GM23338 (cell line): ENCODE results near the gene IQSEC2. TPM values are rescaled to one million over a fixed set of nuclear protein-coding genes. Genes with fewer than 3 reads are reported as not detected.

Experiments used
- ATAC-seq: fragments of 200-7000 bp; cut with Tn5 transposase; 3 replicates; pipeline ENCODE4 v1.9.1; 2020
- DNase-seq: peaks from one replicate; pipeline ENCODE4 v3.0.0-alpha.2; 2015; ENCODE audit warnings: low spot score
- H2AFZ ChIP-seq: fragments of 200-600 bp; sonication (generic); 2 replicates; pipeline ENCODE4 v1.8.0; 2016; ENCODE audit warnings: antibody characterized with exemption, mild to moderate bottlenecking, moderate library complexity
- H3F3A ChIP-seq: fragments of 200-600 bp; sonication (generic); replicated peaks from 2 replicates; pipeline ENCODE4 v1.8.0; 2017; ENCODE audit warnings: antibody characterized with exemption, mixed run types, low read depth
- H3K27ac ChIP-seq: fragments of 200-600 bp; sonication (generic); 2 replicates; pipeline ENCODE4 v1.6.1; 2016; ENCODE audit warnings: low read depth
- H3K27me3 ChIP-seq: fragments of 200-600 bp; sonication (generic); 2 replicates; pipeline ENCODE4 v1.8.0; 2016; ENCODE audit warnings: mild to moderate bottlenecking, mixed run types, moderate library complexity; ENCODE audit not compliant: insufficient read depth
- H3K36me3 ChIP-seq: fragments of 200-600 bp; sonication (generic); 2 replicates; pipeline ENCODE4 v1.8.0; 2016; ENCODE audit warnings: mild to moderate bottlenecking; ENCODE audit not compliant: insufficient read depth
- H3K4me1 ChIP-seq: fragments of 200-600 bp; sonication (generic); 2 replicates; pipeline ENCODE4 v1.8.0; 2016; ENCODE audit warnings: mild to moderate bottlenecking, moderate library complexity; ENCODE audit not compliant: insufficient read depth
- H3K4me2 ChIP-seq: fragments of 200-600 bp; sonication (generic); 2 replicates; pipeline ENCODE4 v1.7.1; 2017; ENCODE audit warnings: mixed run types
- H3K4me3 ChIP-seq: fragments of 200-600 bp; sonication (generic); 2 replicates; pipeline ENCODE4 v1.6.1; 2016; ENCODE audit warnings: mixed run types
- H3K79me2 ChIP-seq: fragments of 200-600 bp; sonication (generic); replicated peaks from 2 replicates; pipeline ENCODE4 v1.8.0; 2017; ENCODE audit warnings: mild to moderate bottlenecking; ENCODE audit not compliant: insufficient read depth
- H3K9me2 ChIP-seq: fragments of 200-600 bp; sonication (generic); 2 replicates; pipeline ENCODE4 v1.8.0; 2017; ENCODE audit not compliant: insufficient read depth
- H4K20me1 ChIP-seq: fragments of 200-600 bp; sonication (generic); replicated peaks from 2 replicates; pipeline ENCODE4 v1.8.0; 2017; ENCODE audit warnings: mild to moderate bottlenecking; ENCODE audit not compliant: insufficient read depth
- H3K27ac Mint-ChIP-seq: 2 replicates; pipeline ENCODE4 v1.8.0; 2020; ENCODE audit warnings: inconsistent platforms, mild to moderate bottlenecking, moderate library complexity, mixed read lengths
- H3K27me3 Mint-ChIP-seq: 3 replicates; pipeline ENCODE4 v1.8.0; 2022; ENCODE audit warnings: low read depth, mild to moderate bottlenecking, moderate library complexity, mixed read lengths, inconsistent platforms; ENCODE audit not compliant: insufficient read depth, poor library complexity
- H3K36me3 Mint-ChIP-seq: 3 replicates; pipeline ENCODE4 v1.8.0; 2021; ENCODE audit warnings: low read depth, mild to moderate bottlenecking, inconsistent platforms, moderate library complexity, mixed read lengths
- H3K4me1 Mint-ChIP-seq: 3 replicates; pipeline ENCODE4 v1.8.0; 2020; ENCODE audit warnings: mild to moderate bottlenecking, inconsistent platforms, mixed read lengths
- H3K4me3 Mint-ChIP-seq: 3 replicates; pipeline ENCODE4 v1.8.0; 2021; ENCODE audit warnings: moderate library complexity, mild to moderate bottlenecking, inconsistent platforms, mixed read lengths
- H3K9me3 Mint-ChIP-seq: 3 replicates; pipeline ENCODE4 v1.8.0; 2020; ENCODE audit warnings: moderate library complexity, mild to moderate bottlenecking, inconsistent platforms, mixed read lengths
- CREB1 ChIP-seq: fragments of 250-450 bp; sonication (Bioruptor Pico); IDR thresholded peaks from 2 replicates; pipeline ENCODE4 v1.5.0; 2020; ENCODE audit warnings: low read depth, mild to moderate bottlenecking, moderate library complexity
- ETS1 ChIP-seq: IDR thresholded peaks from 2 replicates; pipeline ENCODE4 v1.6.1; 2016; ENCODE audit warnings: antibody characterized with exemption
- EZH2 ChIP-seq: fragments of 200-600 bp; sonication (generic); IDR thresholded peaks from one replicate; pipeline ENCODE4 v1.8.0; 2017; ENCODE audit warnings: antibody characterized with exemption, mild to moderate bottlenecking, low read depth; ENCODE audit not compliant: unreplicated experiment
- EZH2phosphoT487 ChIP-seq: fragments of 200-600 bp; sonication (generic); IDR thresholded peaks from one replicate; pipeline ENCODE4 v1.8.1; 2018; ENCODE audit warnings: antibody characterized with exemption; ENCODE audit not compliant: unreplicated experiment
- JUNB ChIP-seq: IDR thresholded peaks from one replicate; pipeline ENCODE4 v1.6.1; 2016; ENCODE audit warnings: antibody characterized with exemption; ENCODE audit not compliant: unreplicated experiment
- NANOG ChIP-seq: IDR thresholded peaks from 2 replicates; pipeline ENCODE4 v1.6.1; 2016; ENCODE audit warnings: antibody characterized with exemption, borderline replicate concordance
- REST ChIP-seq: IDR thresholded peaks from one replicate; pipeline ENCODE4 v1.6.1; 2018; ENCODE audit warnings: antibody characterized with exemption; ENCODE audit not compliant: unreplicated experiment
- STAT1 ChIP-seq: IDR thresholded peaks from one replicate; pipeline ENCODE4 v1.6.1; 2016; ENCODE audit warnings: antibody characterized with exemption; ENCODE audit not compliant: unreplicated experiment
- ZNF114 ChIP-seq: fragments of 250-450 bp; sonication (Bioruptor Pico); IDR thresholded peaks from 2 replicates; pipeline ENCODE4 v1.5.0; 2020; ENCODE audit warnings: mild to moderate bottlenecking, moderate library complexity
- ZNF331 ChIP-seq: fragments of 250-450 bp; sonication (Bioruptor Pico); IDR thresholded peaks from 2 replicates; pipeline ENCODE4 v1.5.0; 2020; ENCODE audit warnings: low read depth, mild to moderate bottlenecking, moderate library complexity
- long read RNA-seq: library from polyadenylated mRNA; unstranded; transcript quantifications from one replicate; pipeline ENCODE4 v2.0.0, GENCODE V29; 2020; ENCODE audit not compliant: unreplicated experiment
- polyA plus RNA-seq: library from polyadenylated mRNA; unstranded; fragments of >200 nt; fragmentation: Nextera tagmentation; extraction: Ambion mirVana; gene quantifications from 2 replicates; pipeline ENCODE4 v1.2.1, GENCODE V29; 2016
- total RNA-seq: library from RNA; depleted of rRNA; stranded (reverse); fragments of >200 nt; shearing (Covaris generic); gene quantifications from 2 replicates; pipeline ENCODE4 v1.2.3, GENCODE V29; 2014; rRNA removed
- TF ChIP-seq, protein P1 (sequence below), 2 experiments: fragments of 200-600 bp in 1 of 2; sonication (generic) in 1 of 2; conservative IDR thresholded peaks; 2 replicates each; pipeline versions ENCODE4 v1.5.1 to v1.6.1; 2016 to 2017; ENCODE audit warnings: antibody characterized with exemption in 2 of 2, low read depth in 2 of 2, mild to moderate bottlenecking in 2 of 2, moderate library complexity in 1 of 2
- TF ChIP-seq, protein P2 (sequence below): fragments of 250-450 bp; sonication (Bioruptor Pico); IDR thresholded peaks from 2 replicates; pipeline ENCODE4 v1.5.0; 2020; ENCODE audit warnings: mild to moderate bottlenecking, moderate library complexity

The IQSEC2 gene
- total RNA-seq (81.6 and 92.2 TPM in 2 replicates), polyA plus RNA-seq (10.7 and 12.3 TPM in 2 replicates)
- long read RNA-seq, partial matches to known transcripts: 0 of 3 reads
- long read RNA-seq, other reads (novel, unspliced or antisense): 3 of 3 reads

DNA sequence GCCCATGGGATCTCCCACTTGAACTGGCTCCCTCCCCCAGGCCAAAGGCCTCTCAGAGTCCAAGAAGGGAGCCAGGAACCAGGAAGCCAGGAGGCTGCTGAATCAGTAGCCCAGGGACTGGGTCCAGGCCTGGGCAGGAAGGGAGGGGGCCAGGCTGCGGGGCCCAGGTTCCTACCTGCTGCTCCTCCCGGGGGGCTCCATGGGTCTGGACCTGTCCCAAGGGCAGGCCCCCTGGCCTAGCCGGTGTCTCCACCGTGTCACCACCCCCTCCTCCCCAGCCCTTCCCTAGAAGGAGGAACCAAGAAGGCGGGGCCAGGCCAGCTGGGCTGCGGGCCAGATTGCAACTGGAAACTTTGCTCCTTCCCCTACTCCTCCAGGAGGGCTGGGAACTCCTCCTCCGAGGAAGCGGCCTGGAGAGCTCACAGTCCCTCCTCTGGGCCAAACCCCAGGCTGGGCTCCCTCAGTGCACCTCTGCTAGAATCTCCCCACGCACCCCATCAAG, at the start of gene IQSEC2:
IQSEC2 (minus strand) TSS at position 264 of the 502 bp plus-strand sequence.
- H4K20me1 ChIP-seq: no peaks in the 10 kb centered on the region
- Mint-ChIP-seq H3K27ac (no peak within 1 kb of the TSS), H3K4me3 (no peak within 1 kb of the TSS; the same call in 2 of the 3 replicates), H3K36me3 (no peaks in the 10 kb centered on the region; the same call in 2 of the 3 replicates), H3K27me3 (peaks cover 1% of the 10 kb centered on the region), H3K9me3 (no peaks in the 10 kb centered on the region), H3K4me1 (peaks cover 29% of the 10 kb centered on the region)
- no peak within 1 kb of the TSS for H3K27ac ChIP-seq
- no peak for TF ChIP-seq STAT1
- TF ChIP-seq, protein P1, sequence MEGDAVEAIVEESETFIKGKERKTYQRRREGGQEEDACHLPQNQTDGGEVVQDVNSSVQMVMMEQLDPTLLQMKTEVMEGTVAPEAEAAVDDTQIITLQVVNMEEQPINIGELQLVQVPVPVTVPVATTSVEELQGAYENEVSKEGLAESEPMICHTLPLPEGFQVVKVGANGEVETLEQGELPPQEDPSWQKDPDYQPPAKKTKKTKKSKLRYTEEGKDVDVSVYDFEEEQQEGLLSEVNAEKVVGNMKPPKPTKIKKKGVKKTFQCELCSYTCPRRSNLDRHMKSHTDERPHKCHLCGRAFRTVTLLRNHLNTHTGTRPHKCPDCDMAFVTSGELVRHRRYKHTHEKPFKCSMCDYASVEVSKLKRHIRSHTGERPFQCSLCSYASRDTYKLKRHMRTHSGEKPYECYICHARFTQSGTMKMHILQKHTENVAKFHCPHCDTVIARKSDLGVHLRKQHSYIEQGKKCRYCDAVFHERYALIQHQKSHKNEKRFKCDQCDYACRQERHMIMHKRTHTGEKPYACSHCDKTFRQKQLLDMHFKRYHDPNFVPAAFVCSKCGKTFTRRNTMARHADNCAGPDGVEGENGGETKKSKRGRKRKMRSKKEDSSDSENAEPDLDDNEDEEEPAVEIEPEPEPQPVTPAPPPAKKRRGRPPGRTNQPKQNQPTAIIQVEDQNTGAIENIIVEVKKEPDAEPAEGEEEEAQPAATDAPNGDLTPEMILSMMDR (conservative IDR thresholded peaks at IDR 0.05; ENCODE audit: low read depth in 2 of 2): no peak
- TF ChIP-seq REST: no peak
- TF ChIP-seq, protein P2, sequence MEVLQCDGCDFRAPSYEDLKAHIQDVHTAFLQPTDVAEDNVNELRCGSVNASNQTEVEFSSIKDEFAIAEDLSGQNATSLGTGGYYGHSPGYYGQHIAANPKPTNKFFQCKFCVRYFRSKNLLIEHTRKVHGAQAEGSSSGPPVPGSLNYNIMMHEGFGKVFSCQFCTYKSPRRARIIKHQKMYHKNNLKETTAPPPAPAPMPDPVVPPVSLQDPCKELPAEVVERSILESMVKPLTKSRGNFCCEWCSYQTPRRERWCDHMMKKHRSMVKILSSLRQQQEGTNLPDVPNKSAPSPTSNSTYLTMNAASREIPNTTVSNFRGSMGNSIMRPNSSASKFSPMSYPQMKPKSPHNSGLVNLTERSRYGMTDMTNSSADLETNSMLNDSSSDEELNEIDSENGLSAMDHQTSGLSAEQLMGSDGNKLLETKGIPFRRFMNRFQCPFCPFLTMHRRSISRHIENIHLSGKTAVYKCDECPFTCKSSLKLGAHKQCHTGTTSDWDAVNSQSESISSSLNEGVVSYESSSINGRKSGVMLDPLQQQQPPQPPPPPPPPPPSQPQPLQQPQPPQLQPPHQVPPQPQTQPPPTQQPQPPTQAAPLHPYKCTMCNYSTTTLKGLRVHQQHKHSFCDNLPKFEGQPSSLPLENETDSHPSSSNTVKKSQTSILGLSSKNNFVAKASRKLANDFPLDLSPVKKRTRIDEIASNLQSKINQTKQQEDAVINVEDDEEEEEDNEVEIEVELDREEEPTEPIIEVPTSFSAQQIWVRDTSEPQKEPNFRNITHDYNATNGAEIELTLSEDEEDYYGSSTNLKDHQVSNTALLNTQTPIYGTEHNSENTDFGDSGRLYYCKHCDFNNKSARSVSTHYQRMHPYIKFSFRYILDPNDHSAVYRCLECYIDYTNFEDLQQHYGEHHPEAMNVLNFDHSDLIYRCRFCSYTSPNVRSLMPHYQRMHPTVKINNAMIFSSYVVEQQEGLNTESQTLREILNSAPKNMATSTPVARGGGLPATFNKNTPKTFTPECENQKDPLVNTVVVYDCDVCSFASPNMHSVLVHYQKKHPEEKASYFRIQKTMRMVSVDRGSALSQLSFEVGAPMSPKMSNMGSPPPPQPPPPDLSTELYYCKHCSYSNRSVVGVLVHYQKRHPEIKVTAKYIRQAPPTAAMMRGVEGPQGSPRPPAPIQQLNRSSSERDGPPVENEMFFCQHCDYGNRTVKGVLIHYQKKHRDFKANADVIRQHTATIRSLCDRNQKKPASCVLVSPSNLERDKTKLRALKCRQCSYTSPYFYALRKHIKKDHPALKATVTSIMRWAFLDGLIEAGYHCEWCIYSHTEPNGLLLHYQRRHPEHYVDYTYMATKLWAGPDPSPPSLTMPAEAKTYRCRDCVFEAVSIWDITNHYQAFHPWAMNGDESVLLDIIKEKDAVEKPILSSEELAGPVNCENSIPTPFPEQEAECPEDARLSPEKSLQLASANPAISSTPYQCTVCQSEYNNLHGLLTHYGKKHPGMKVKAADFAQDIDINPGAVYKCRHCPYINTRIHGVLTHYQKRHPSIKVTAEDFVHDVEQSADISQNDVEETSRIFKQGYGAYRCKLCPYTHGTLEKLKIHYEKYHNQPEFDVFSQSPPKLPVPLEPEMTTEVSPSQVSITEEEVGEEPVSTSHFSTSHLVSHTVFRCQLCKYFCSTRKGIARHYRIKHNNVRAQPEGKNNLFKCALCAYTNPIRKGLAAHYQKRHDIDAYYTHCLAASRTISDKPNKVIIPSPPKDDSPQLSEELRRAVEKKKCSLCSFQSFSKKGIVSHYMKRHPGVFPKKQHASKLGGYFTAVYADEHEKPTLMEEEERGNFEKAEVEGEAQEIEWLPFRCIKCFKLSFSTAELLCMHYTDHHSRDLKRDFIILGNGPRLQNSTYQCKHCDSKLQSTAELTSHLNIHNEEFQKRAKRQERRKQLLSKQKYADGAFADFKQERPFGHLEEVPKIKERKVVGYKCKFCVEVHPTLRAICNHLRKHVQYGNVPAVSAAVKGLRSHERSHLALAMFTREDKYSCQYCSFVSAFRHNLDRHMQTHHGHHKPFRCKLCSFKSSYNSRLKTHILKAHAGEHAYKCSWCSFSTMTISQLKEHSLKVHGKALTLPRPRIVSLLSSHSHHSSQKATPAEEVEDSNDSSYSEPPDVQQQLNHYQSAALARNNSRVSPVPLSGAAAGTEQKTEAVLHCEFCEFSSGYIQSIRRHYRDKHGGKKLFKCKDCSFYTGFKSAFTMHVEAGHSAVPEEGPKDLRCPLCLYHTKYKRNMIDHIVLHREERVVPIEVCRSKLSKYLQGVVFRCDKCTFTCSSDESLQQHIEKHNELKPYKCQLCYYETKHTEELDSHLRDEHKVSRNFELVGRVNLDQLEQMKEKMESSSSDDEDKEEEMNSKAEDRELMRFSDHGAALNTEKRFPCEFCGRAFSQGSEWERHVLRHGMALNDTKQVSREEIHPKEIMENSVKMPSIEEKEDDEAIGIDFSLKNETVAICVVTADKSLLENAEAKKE (CRISPR knock-in tag): no peak
- no peak for TF ChIP-seq ZNF331
- TF ChIP-seq JUNB: no peak
- no peak for TF ChIP-seq NANOG
- TF ChIP-seq EZH2phosphoT487: no peak
- TF ChIP-seq ETS1: no peak
- no peak for TF ChIP-seq EZH2
- TF ChIP-seq CREB1 (CRISPR knock-in tag): no peak
- no peak for TF ChIP-seq ZNF114 (CRISPR knock-in tag)
- no peak within 1 kb of the TSS for H2AFZ ChIP-seq
- no peaks in the 10 kb centered on the region for H3K9me2 ChIP-seq
- ATAC-seq (peak; percentile 85), DNase-seq (peak; percentile 59)
- H3K4me2 ChIP-seq: no peak within 1 kb of the TSS
- H3K4me3 ChIP-seq: no peak within 1 kb of the TSS
- H3K79me2 ChIP-seq: peaks cover 4% of the 10 kb centered on the region; the same call in 1 of the 2 replicates
- H3K4me1 ChIP-seq: no peaks in the 10 kb centered on the region; the same call in 1 of the 2 replicates
- H3K27me3 ChIP-seq: no peaks in the 10 kb centered on the region
- H3F3A ChIP-seq: no peaks in the 10 kb centered on the region
- no peaks in the 10 kb centered on the region for H3K36me3 ChIP-seq
